HepG2 (cell line): ENCODE results near the gene TOM1L1. TPM values are rescaled to one million over a fixed set of nuclear protein-coding genes. Genes with fewer than 3 reads are reported as not detected.

Experiments used
- ATF1 ChIP-seq: IDR thresholded peaks from 2 replicates; pipeline ENCODE4 v1.6.1; 2016; ENCODE audit warnings: mild to moderate bottlenecking, control low read depth
- JUNB ChIP-seq: sonication (generic); formaldehyde crosslinking; IDR thresholded peaks from 2 replicates; pipeline ENCODE4 v1.8.0; 2022; ENCODE audit warnings: missing genetic modification reagents, mild to moderate bottlenecking, borderline replicate concordance
- MAF1 ChIP-seq: sonication (generic); formaldehyde crosslinking; IDR thresholded peaks from 2 replicates; pipeline ENCODE4 v1.5.0; 2020; ENCODE audit warnings: missing genetic modification reagents, borderline replicate concordance
- NFRKB ChIP-seq: fragments of 450-650 bp; IDR thresholded peaks from 2 replicates; pipeline ENCODE4 v1.6.1; 2017
- REPIN1 ChIP-seq: sonication (generic); formaldehyde crosslinking; IDR thresholded peaks from 2 replicates; pipeline ENCODE4 v1.8.0; 2022; ENCODE audit warnings: missing genetic modification reagents, low read depth, mild to moderate bottlenecking, borderline replicate concordance
- TBP ChIP-seq: sonication (generic); formaldehyde crosslinking; IDR thresholded peaks from 2 replicates; pipeline ENCODE4 v1.5.0; 2020; ENCODE audit warnings: missing genetic modification reagents
- ZNF136 ChIP-seq: sonication (generic); formaldehyde crosslinking; IDR thresholded peaks from 2 replicates; pipeline ENCODE4 v1.8.1; 2022; ENCODE audit warnings: low read depth, mild to moderate bottlenecking, moderate library complexity, missing genetic modification reagents
- ZNF263 ChIP-seq: sonication (generic); formaldehyde crosslinking; IDR thresholded peaks from 2 replicates; pipeline ENCODE4 v1.4.0; 2020; ENCODE audit warnings: missing genetic modification reagents
- ZNF431 ChIP-seq: sonication (generic); formaldehyde crosslinking; IDR thresholded peaks from 2 replicates; pipeline ENCODE4 v1.9.0; 2022; ENCODE audit warnings: missing genetic modification reagents, low read depth, mild to moderate bottlenecking, borderline replicate concordance
- ZNF501 ChIP-seq: sonication (generic); formaldehyde crosslinking; IDR thresholded peaks from 2 replicates; pipeline ENCODE4 v1.5.1; 2020; ENCODE audit warnings: mild to moderate bottlenecking, moderate library complexity, missing genetic modification reagents
- ZNF543 ChIP-seq: sonication (generic); formaldehyde crosslinking; IDR thresholded peaks from 2 replicates; pipeline ENCODE4 v1.4.0; 2020; ENCODE audit warnings: mild to moderate bottlenecking, missing genetic modification reagents
- ZNF816 ChIP-seq: sonication (generic); formaldehyde crosslinking; IDR thresholded peaks from 2 replicates; pipeline ENCODE4 v1.8.0; 2022; ENCODE audit warnings: missing genetic modification reagents, mild to moderate bottlenecking, borderline replicate concordance
- ZSCAN22 ChIP-seq: sonication (generic); formaldehyde crosslinking; IDR thresholded peaks from 2 replicates; pipeline ENCODE4 v1.4.0; 2020; ENCODE audit warnings: mild to moderate bottlenecking, missing genetic modification reagents
- polyA plus RNA-seq, 8 experiments: library from polyadenylated mRNA; depleted of rRNA in 3 of 8; stranded (reverse) in 7 of 8; unstranded in 1 of 8; fragments of >200 nt; fragmentation: Illumina TruSeq in 4 of 8; extraction: Trizol in 4 of 8; gene quantifications; 2 replicates each; pipeline versions ENCODE4 v1.2.1 to v1.2.3, GENCODE V29; 2011 to 2016; ENCODE audit warnings: low read depth in 4 of 8, missing spikeins in 1 of 8, mixed read lengths in 1 of 8; ENCODE audit not compliant: insufficient read depth in 1 of 8
- total RNA-seq, 5 experiments: library from RNA; depleted of rRNA; stranded (reverse); fragments of >200 nt; fragmentation: Illumina TruSeq; extraction: Trizol; gene quantifications; 2 replicates each; pipeline ENCODE4 v1.2.3, GENCODE V29; 2016; ENCODE audit warnings: low read depth in 1 of 5
- TF ChIP-seq, protein P1 (sequence below): sonication (generic); formaldehyde crosslinking; conservative IDR thresholded peaks from 2 replicates; pipeline ENCODE4 v1.4.0; 2020; ENCODE audit warnings: missing genetic modification reagents
- TF ChIP-seq, protein P2 (sequence below): IDR thresholded peaks from 2 replicates; pipeline ENCODE4 v1.6.1; 2016; ENCODE audit warnings: control low read depth
- TF ChIP-seq, protein P3 (sequence below): sonication (generic); formaldehyde crosslinking; IDR thresholded peaks from 2 replicates; pipeline ENCODE4 v1.4.0; 2020; ENCODE audit warnings: missing genetic modification reagents
- TF ChIP-seq, protein P4 (sequence below): sonication (generic); formaldehyde crosslinking; IDR thresholded peaks from 2 replicates; pipeline ENCODE4 v1.5.0; 2020; ENCODE audit warnings: mild to moderate bottlenecking, missing genetic modification reagents
- TF ChIP-seq, protein P5 (sequence below): sonication (generic); formaldehyde crosslinking; IDR thresholded peaks from 2 replicates; pipeline ENCODE4 v1.4.0; 2020; ENCODE audit warnings: missing genetic modification reagents
- TF ChIP-seq, protein P6 (sequence below): fragments of 450-650 bp; IDR thresholded peaks from 2 replicates; pipeline ENCODE4 v1.6.1; 2017; ENCODE audit warnings: mild to moderate bottlenecking

The TOM1L1 gene
- total and polyA plus RNA-seq, 2 of the 13 experiments (the other 11 are each of a cell fraction or from before 2014, with no cell fraction given): 45.3 to 51.3 TPM

DNA sequence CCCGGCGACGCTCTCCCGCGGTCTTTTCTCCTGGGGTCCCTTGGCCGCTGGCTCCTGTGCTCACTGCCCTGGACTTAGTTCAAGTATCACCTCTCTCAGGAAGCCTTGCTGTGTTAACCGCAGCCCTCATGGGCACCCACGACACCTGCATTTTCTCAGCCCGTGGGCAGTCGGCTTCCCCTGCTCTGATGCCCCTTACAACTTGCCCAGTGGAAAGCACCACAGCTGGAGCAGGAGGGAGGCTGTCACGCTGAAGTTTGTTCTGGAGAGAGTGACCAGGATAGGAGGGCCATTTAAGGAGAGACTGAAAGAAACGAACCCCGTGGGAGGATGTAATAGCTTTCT lies 68.3 kb downstream of the TOM1L1 start (continued):
- TF ChIP-seq, protein P1, sequence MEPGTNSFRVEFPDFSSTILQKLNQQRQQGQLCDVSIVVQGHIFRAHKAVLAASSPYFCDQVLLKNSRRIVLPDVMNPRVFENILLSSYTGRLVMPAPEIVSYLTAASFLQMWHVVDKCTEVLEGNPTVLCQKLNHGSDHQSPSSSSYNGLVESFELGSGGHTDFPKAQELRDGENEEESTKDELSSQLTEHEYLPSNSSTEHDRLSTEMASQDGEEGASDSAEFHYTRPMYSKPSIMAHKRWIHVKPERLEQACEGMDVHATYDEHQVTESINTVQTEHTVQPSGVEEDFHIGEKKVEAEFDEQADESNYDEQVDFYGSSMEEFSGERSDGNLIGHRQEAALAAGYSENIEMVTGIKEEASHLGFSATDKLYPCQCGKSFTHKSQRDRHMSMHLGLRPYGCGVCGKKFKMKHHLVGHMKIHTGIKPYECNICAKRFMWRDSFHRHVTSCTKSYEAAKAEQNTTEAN (CRISPR knock-in tag): no peak
- no peak for TF ChIP-seq MAF1
- no peak for TF ChIP-seq JUNB (CRISPR knock-in tag)
- TF ChIP-seq, protein P2, sequence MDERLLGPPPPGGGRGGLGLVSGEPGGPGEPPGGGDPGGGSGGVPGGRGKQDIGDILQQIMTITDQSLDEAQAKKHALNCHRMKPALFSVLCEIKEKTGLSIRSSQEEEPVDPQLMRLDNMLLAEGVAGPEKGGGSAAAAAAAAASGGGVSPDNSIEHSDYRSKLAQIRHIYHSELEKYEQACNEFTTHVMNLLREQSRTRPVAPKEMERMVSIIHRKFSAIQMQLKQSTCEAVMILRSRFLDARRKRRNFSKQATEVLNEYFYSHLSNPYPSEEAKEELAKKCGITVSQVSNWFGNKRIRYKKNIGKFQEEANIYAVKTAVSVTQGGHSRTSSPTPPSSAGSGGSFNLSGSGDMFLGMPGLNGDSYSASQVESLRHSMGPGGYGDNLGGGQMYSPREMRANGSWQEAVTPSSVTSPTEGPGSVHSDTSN (CRISPR knock-in tag): no peak
- TF ChIP-seq, protein P3, sequence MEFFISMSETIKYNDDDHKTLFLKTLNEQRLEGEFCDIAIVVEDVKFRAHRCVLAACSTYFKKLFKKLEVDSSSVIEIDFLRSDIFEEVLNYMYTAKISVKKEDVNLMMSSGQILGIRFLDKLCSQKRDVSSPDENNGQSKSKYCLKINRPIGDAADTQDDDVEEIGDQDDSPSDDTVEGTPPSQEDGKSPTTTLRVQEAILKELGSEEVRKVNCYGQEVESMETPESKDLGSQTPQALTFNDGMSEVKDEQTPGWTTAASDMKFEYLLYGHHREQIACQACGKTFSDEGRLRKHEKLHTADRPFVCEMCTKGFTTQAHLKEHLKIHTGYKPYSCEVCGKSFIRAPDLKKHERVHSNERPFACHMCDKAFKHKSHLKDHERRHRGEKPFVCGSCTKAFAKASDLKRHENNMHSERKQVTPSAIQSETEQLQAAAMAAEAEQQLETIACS (CRISPR knock-in tag): no peak
- TF ChIP-seq, protein P4, sequence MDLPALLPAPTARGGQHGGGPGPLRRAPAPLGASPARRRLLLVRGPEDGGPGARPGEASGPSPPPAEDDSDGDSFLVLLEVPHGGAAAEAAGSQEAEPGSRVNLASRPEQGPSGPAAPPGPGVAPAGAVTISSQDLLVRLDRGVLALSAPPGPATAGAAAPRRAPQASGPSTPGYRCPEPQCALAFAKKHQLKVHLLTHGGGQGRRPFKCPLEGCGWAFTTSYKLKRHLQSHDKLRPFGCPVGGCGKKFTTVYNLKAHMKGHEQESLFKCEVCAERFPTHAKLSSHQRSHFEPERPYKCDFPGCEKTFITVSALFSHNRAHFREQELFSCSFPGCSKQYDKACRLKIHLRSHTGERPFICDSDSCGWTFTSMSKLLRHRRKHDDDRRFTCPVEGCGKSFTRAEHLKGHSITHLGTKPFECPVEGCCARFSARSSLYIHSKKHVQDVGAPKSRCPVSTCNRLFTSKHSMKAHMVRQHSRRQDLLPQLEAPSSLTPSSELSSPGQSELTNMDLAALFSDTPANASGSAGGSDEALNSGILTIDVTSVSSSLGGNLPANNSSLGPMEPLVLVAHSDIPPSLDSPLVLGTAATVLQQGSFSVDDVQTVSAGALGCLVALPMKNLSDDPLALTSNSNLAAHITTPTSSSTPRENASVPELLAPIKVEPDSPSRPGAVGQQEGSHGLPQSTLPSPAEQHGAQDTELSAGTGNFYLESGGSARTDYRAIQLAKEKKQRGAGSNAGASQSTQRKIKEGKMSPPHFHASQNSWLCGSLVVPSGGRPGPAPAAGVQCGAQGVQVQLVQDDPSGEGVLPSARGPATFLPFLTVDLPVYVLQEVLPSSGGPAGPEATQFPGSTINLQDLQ (CRISPR knock-in tag): peak; percentile 93
- TF ChIP-seq ZNF263 (CRISPR knock-in tag): no peak; the same call in 1 of the 2 replicates
- TF ChIP-seq, protein P5, sequence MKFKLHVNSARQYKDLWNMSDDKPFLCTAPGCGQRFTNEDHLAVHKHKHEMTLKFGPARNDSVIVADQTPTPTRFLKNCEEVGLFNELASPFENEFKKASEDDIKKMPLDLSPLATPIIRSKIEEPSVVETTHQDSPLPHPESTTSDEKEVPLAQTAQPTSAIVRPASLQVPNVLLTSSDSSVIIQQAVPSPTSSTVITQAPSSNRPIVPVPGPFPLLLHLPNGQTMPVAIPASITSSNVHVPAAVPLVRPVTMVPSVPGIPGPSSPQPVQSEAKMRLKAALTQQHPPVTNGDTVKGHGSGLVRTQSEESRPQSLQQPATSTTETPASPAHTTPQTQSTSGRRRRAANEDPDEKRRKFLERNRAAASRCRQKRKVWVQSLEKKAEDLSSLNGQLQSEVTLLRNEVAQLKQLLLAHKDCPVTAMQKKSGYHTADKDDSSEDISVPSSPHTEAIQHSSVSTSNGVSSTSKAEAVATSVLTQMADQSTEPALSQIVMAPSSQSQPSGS (CRISPR knock-in tag): no peak
- TF ChIP-seq ZNF136 (CRISPR knock-in tag): peak; percentile 21
- no peak for TF ChIP-seq ZSCAN22 (CRISPR knock-in tag)
- no peak for TF ChIP-seq ZNF543 (CRISPR knock-in tag)
- peak; percentile 84 for TF ChIP-seq ZNF501 (CRISPR knock-in tag)
- TF ChIP-seq, protein P6, sequence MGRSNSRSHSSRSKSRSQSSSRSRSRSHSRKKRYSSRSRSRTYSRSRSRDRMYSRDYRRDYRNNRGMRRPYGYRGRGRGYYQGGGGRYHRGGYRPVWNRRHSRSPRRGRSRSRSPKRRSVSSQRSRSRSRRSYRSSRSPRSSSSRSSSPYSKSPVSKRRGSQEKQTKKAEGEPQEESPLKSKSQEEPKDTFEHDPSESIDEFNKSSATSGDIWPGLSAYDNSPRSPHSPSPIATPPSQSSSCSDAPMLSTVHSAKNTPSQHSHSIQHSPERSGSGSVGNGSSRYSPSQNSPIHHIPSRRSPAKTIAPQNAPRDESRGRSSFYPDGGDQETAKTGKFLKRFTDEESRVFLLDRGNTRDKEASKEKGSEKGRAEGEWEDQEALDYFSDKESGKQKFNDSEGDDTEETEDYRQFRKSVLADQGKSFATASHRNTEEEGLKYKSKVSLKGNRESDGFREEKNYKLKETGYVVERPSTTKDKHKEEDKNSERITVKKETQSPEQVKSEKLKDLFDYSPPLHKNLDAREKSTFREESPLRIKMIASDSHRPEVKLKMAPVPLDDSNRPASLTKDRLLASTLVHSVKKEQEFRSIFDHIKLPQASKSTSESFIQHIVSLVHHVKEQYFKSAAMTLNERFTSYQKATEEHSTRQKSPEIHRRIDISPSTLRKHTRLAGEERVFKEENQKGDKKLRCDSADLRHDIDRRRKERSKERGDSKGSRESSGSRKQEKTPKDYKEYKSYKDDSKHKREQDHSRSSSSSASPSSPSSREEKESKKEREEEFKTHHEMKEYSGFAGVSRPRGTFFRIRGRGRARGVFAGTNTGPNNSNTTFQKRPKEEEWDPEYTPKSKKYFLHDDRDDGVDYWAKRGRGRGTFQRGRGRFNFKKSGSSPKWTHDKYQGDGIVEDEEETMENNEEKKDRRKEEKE: no peak
- no peak for TF ChIP-seq ATF1 (CRISPR knock-in tag)
- no peak for TF ChIP-seq ZNF816
- TF ChIP-seq NFRKB: no peak
- TF ChIP-seq REPIN1: peak; percentile 54
- no peak for TF ChIP-seq TBP (CRISPR knock-in tag)
- TF ChIP-seq ZNF431 (CRISPR knock-in tag): no peak
